IPS-11a (cell line): ENCODE results near the gene GET3.

Experiments used
- H3K4me3 ChIP-seq: one replicate; pipeline ENCODE4 v1.5.1; 2013; ENCODE audit warnings: low read depth, low read length, control low read depth

The GET3 gene

GRCh38 chr19:12778017-12778904, 41.0 kb downstream of the GET3 start:
- peak overlapping the region; percentile 51 for H3K4me3 ChIP-seq

GRCh38 chr19:12778905-12779161, 41.5 kb downstream of the GET3 start:
- peak overlapping the region; percentile 1 for H3K4me3 ChIP-seq

GRCh38 chr19:12779162-12779993, 42.1 kb downstream of the GET3 start:
- no peak overlapping the region for H3K4me3 ChIP-seq

DNA sequence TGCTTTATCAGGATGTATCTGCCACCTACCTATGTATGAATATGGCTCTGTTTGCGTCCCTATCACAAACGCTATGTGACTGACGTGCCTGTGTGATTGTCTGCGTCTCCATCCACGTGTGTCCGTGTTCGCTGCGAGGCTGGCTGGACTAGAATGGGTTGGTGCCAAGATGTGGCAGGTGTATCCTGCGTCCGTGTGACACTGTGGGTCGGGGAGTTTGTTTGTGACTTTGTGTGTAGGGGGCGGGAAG, 44.8 kb downstream of the GET3 start:
- peak overlapping the region; percentile 47 for H3K4me3 ChIP-seq

GRCh38 chr19:12782424-12783290, 45.4 kb downstream of the GET3 start:
- peak overlapping the region; percentile 47 for H3K4me3 ChIP-seq

DNA sequence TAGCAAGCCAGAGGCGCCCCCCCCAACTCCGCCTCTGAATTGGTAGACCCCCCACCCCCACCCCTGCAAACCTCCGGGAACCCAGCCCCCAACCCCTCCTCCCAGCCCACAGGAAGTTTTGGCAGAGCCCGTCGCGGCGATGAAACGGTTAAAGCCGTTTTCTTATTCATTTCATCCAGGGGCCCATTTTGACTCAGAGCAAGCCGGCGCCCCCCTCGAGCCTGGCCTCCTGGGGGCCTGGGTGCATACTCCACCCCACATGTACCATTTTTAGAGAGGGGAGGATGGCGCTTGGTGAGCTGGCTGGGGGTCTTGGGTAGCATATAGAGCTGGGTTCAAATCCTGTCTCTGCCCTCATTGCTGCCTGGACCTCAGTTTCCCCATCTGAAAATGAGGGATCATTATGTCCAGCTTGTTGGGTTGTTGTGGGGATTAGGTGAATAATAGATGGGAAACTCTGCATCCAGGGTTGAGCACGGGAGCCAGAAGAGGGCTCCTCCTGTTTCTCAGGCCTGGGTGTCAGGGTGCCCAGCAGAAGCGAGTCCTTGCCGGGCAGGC, 46.1 kb downstream of the GET3 start:
- peak overlapping the region; percentile 47 for H3K4me3 ChIP-seq

GRCh38 chr19:12783849-12784393, 46.6 kb downstream of the GET3 start:
- no peak overlapping the region for H3K4me3 ChIP-seq

DNA sequence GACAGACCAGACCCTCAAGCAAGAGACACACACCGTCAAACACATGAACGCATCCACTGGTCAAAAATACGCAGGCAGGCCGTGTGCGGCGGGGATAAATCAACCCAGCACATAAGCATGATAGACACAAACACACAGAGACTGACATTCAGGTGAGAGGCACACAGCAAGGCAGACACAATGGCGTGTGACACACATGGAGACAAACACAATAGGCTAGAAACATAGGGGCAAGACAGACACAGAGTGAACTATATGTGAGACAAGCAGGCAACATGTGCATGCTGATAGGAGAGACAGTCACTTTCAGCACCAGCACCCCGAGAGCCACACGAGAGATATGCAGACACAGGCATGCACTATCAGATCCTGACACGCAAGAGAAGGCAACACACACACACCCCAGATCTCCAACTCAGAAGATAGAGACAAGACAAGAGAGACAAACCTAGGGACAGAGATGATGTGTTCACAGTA, 47.1 kb downstream of the GET3 start:
- H3K4me3 ChIP-seq = no peak overlapping the region

DNA sequence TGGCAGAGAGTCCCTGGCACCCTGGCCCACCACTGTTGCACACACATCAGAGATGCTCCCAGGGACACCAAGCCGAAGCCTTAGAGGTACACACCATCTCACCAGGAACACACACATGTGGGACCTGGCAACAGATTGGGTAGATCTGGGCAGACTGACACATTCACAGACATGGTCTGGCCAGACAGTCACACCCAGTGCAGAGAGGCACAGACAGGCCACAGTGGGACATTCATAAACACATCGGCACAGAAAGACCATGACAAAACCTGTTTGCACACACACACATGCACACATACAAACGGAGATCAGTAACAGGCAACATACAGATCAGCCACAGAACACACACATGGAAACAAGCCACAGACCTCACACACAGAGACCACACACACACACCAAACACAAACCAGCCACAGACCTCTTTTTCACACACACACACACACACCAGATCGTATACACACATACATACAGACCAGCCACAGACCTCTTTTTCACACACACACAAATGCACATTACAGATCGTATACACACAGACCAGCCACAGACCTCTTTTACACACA, 47.7 kb downstream of the GET3 start:
- H3K4me3 ChIP-seq = no peak overlapping the region

DNA sequence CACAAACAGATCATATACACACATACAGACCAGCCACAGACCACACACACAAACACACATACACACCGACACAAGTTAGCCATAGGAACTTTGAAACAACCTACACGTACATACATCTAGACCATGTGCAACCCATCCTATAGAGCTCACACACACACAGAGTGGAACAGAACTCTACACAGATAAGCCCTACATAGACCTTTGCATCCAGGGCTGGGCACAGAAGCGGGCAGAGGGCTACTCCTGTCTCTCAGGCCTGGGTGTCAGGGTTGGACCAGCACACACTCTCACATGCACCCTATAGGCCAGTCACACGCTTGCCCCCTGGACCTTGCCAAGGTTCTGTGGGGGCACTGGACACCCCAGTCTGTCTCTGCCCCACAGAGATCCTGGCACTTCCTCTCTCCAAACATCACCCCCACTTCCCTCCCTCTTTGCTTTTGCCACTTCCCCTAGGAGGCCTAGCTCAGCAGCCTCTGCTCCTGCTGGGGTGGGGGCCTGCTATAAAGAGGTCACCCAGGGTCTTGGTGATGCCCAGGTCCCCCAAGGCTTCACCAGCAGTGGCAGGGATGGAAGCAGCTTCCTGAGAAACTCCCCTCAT, 48.2 kb downstream of the GET3 start:
- H3K4me3 ChIP-seq = no peak overlapping the region

DNA sequence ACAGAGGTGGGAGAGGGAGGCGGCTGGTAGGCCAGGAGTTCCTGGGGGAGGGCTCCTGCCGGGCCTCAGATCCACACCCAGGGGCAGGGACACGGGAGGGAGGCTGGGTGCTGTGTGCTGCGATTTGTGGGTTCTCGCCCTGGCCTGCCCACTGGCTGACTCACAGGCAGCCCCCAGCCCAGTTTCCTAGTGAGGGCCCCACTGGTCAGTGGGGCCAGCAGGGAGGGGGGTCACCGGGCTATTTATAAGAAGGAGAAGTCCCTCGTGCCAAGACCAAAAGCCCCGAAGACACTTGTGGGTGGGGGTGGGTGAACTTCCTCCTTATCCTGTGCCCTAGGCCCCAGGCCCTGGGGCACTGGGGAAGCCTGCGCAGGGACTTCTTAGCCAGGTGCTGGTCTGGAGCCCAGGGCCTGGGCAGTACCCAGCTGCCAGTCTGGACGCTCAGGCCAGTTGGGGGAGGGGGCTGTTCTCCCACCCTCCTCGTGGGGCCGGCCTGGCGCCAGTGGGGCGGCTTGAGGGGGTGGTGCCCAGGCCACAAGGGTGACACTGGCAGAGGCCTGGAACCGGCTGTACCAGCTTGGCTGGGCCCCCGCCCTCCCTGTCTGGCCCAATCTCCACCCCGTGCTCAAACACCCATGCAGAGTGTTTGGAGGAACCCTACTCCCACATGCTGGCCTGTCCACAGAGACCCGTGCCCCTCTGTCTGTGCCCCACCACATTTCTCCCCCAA, 49.0 kb downstream of the GET3 start:
- H3K4me3 ChIP-seq = no peak overlapping the region

DNA sequence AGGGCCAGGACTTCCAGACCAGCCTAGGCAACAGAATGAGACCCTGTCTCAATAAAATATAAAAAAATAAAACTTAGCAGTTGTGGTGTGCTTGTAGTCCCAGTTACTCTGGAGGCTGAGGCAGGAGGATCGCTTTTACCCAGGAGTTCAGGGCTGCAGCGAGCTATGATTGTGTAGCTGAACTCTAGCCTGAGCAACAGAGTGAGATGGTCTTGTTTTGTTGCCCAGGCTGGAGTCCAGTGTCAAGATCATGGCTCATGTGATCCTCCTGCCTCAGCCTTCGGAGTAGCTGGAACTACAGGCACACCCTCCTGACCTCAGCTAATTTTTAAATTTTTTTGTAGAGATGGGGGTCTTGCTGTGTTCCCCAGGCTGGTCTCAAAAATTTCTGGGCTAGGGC, 49.7 kb downstream of the GET3 start:
- no peak overlapping the region for H3K4me3 ChIP-seq

- H3K4me3 ChIP-seq = no peak overlapping the region
These were observed 50.2 kb downstream of the GET3 start for GRCh38 chr19:12787458-12787857.

DNA sequence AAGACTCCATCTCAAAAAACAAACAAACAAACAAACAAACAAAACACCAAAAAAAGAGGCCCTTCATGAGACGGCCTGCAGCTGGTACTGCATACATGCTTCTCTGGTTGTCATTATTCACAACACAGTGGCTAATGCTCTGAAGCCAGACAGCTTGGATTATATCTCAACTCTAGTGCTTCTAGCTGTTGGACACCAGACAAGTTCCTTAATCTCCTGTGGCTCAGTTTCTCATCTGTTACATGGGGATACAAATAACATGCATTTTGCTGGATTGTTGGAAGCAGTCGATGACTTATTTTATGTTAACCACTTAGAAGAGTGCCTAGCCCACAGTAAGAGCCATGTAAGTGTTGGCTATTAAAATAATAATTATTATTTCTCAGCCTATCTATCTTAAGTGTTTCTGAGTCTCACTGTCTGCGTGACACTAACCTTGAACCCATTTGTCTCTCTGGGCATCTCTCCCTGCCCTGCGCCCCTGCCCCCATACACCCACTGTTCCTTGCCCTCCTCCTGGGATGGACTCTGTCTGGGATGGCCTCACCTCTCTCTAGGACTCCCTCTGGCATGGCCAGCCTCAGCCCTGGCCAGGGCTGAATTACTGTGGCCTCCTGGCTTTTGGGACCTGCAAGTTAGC, 50.9 kb downstream of the GET3 start:
- no peak overlapping the region for H3K4me3 ChIP-seq

DNA sequence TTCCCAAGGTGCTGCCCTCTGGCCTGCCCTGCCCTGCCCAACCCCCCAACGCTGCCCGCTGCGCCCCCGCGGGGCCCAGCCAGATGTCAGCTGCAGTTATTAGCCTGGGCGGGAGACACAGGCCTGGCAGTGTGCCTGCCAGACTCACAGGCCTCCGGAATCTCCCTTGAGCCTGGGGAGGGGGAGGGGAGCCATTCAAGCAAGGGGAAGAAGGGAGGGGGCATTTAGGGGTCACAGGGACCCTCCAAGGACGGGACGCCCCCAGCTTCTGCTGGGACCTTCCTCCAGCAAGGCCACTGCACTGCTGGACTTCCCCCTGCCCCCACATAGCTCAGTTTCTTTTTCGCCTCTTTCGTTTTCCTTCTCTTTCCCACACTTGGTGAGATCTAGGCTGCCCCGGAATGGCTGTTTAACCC, 51.4 kb downstream of the GET3 start:
- no peak overlapping the region for H3K4me3 ChIP-seq

DNA sequence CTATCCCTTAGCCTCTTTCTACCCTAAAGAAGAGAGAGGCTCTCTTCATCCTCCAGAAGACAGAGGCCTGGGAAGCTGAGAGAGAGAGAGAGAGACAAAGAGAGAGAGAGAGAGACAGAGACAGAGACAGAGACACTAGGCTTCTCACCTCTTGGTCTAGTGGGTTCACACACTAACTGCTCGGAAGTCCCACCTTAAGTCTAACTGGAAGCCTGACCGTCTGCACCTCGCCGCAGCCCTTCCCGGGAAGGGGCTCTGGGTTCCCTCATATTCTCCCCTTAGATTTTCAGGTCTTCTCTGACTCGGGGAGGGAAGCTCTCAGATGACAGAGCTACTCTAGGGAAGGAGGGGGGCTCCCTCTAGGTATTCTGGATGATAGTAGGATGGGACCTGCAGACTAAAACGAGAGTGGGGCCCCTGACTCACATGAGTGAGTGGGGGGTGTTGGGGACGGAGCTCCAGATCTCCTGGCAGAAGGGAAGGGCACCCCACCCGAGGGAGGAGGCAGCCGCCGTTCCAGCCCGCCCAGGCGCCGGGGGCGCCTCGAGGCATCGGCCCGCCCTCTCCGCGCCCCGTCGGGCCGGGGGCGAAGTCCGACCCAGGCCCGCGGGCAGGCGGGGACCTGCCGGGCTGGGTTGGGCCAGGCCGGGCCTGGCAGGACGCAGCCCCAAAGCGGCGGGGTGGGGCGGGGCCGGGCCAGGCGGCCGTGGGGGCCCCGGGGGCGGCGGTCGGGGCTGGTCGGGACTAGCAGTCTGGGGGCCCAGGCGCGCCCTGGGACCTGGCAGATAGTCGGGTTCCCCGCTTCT, 52.0 kb downstream of the GET3 start:
- peak overlapping the region; percentile 35 for H3K4me3 ChIP-seq

- H3K4me3 ChIP-seq = peak overlapping the region; percentile 5
These were observed 52.8 kb downstream of the GET3 start for GRCh38 chr19:12789904-12790619.
